AG09309 (cell line): ENCODE results near the gene SOX6.

ENCODE experiments used
- DNase-seq: peaks from one replicate; pipeline ENCODE4 v3.0.0-alpha.2; 2010; ENCODE audit warnings: low read depth
- H3K4me3 ChIP-seq: 2 replicates; pipeline ENCODE4 v1.5.1; 2011; ENCODE audit warnings: mild to moderate bottlenecking, low read depth, low read length, moderate library complexity; ENCODE audit not compliant: control insufficient read depth
- CTCF ChIP-seq: IDR thresholded peaks from 2 replicates; pipeline ENCODE4 v1.5.1; 2011; ENCODE audit warnings: mild to moderate bottlenecking, low read depth, low read length, inconsistent platforms; ENCODE audit not compliant: insufficient read depth, control insufficient read depth; ENCODE audit errors: missing control alignments

The SOX6 gene

GRCh38 chr11:16367252-16367651 is 10.9 kb upstream of the SOX6 start:
- DNase-seq, result no peak
- H3K4me3 ChIP-seq, result no peak overlapping the region
- no peak for TF ChIP-seq CTCF

GRCh38 chr11:16365581-16366228 is 9.4 kb upstream of the SOX6 start:
- H3K4me3 ChIP-seq, result no peak overlapping the region
- no peak for TF ChIP-seq CTCF
- no peak for DNase-seq

- DNase-seq, result no peak
- no peak for TF ChIP-seq CTCF
- no peak overlapping the region for H3K4me3 ChIP-seq
These were observed 7.9 kb upstream of the SOX6 start for GRCh38 chr11:16364254-16364653.

GRCh38 chr11:16363706-16364105 is 7.4 kb upstream of the SOX6 start:
- no peak for DNase-seq
- no peak for TF ChIP-seq CTCF
- H3K4me3 ChIP-seq, result no peak overlapping the region

- DNase-seq, result no peak
- H3K4me3 ChIP-seq, result no peak overlapping the region
- no peak for TF ChIP-seq CTCF
These were observed 4.9 kb upstream of the SOX6 start for GRCh38 chr11:16361108-16361865.

GRCh38 chr11:16359369-16359768 is 3.0 kb upstream of the SOX6 start:
- H3K4me3 ChIP-seq, result no peak overlapping the region
- TF ChIP-seq CTCF, result no peak
- no peak for DNase-seq

- no peak overlapping the region for H3K4me3 ChIP-seq
- TF ChIP-seq CTCF, result no peak
- DNase-seq, result no peak
These were observed 2.4 kb upstream of the SOX6 start for GRCh38 chr11:16358726-16359125.
